Measurements from ENCODE around the gene RBM15.
A peak's percentile ranks its signal among the peaks of the same experiment; 100 is the strongest.

RBM15 gene

DNA sequence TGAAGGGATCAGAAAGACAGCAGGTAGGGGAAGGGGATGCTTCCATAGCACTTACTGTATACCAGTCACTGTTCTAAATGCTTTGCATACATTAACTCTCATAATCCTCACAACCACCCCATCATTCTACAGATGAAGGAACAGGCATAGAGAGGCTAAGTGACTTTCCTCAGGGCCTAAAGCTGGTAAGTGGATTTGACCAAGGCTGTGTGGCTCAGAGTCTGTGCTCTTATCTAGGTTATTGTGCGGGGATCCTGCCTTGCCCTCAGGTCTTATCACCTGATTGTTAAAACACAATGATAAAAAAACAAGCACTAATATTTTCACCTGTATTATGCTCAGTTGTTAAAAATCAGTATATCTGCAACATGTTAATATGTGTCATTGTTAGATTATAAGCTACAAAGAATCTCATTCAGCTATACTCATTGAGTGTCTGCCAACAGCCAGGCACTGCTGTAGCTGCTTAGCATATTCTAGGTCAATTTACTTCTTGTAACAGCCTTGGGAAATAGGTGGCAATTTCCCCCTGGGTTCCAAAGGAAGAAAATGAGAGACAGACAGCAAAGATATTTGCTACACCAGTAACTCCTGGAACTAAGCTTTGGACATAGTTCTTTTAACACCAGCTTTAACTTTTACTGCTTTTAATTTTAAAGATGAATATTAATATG is 38.6 kb upstream of the RBM15 start:
- no peak for DNase-seq (ENCODE audit: low read depth)
- TF ChIP-seq, protein P1, sequence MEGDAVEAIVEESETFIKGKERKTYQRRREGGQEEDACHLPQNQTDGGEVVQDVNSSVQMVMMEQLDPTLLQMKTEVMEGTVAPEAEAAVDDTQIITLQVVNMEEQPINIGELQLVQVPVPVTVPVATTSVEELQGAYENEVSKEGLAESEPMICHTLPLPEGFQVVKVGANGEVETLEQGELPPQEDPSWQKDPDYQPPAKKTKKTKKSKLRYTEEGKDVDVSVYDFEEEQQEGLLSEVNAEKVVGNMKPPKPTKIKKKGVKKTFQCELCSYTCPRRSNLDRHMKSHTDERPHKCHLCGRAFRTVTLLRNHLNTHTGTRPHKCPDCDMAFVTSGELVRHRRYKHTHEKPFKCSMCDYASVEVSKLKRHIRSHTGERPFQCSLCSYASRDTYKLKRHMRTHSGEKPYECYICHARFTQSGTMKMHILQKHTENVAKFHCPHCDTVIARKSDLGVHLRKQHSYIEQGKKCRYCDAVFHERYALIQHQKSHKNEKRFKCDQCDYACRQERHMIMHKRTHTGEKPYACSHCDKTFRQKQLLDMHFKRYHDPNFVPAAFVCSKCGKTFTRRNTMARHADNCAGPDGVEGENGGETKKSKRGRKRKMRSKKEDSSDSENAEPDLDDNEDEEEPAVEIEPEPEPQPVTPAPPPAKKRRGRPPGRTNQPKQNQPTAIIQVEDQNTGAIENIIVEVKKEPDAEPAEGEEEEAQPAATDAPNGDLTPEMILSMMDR (IDR thresholded peaks at IDR 0.05; ENCODE audit: insufficient read depth, low read depth, low read length, missing control alignments) = no peak
- no peak overlapping the region for H3K4me3 ChIP-seq (ENCODE audit: low read length)

DNA sequence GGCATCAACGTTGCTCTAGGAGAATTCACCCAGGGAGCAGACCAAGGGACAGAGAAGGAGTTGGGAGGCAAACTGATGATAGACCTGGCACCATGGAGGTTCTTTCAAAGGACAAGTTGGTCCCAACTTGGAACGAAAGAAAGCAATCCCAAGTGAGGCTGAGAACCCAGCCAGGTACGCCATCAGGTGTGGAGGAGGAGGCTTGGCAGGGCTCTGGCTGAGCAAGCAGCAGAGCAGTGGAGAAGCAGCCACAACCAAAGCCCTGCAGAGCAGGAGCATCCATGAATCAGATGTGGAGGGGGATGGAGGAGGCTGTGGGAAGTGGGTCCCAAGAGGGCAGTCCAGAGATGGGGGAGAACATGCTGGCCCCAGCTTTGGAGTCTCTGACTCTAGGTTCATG is 36.3 kb upstream of the RBM15 start:
- TF ChIP-seq, protein P1 (IDR thresholded peaks at IDR 0.05; ENCODE audit: insufficient read depth, low read depth, low read length, missing control alignments) = no peak
- no peak overlapping the region for H3K4me3 ChIP-seq (ENCODE audit: low read length)
- DNase-seq (ENCODE audit: low read depth) = no peak

DNA sequence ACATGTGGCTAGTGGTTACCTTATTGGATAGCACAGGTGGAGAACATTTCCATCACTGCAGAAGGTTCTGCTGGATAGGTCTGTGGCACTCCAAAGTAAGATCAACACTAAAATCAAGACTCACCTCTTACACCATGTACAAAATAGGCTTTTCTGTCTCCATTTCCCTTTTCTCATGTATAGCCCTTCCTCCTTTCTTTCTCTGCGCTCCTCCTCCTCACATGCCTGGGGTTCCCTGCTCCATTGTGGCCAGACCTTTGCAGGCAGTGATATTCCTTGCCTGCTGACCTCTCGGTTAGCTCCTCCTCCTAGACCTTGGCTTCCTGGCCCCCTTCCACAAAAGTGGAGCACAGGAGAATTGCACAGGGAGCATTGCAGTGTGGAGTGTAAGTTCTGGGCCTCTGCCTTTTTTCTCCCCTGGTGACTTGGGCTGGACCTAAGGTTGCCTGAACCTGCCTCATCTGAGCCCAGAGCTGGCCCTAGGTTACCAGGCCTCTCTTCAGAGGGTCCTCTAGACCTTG is 33.2 kb upstream of the RBM15 start:
- TF ChIP-seq, protein P1 (IDR thresholded peaks at IDR 0.05; ENCODE audit: insufficient read depth, low read depth, low read length, missing control alignments) = no peak
- no peak overlapping the region for H3K4me3 ChIP-seq (ENCODE audit: low read length)
- DNase-seq (ENCODE audit: low read depth) = no peak

DNA sequence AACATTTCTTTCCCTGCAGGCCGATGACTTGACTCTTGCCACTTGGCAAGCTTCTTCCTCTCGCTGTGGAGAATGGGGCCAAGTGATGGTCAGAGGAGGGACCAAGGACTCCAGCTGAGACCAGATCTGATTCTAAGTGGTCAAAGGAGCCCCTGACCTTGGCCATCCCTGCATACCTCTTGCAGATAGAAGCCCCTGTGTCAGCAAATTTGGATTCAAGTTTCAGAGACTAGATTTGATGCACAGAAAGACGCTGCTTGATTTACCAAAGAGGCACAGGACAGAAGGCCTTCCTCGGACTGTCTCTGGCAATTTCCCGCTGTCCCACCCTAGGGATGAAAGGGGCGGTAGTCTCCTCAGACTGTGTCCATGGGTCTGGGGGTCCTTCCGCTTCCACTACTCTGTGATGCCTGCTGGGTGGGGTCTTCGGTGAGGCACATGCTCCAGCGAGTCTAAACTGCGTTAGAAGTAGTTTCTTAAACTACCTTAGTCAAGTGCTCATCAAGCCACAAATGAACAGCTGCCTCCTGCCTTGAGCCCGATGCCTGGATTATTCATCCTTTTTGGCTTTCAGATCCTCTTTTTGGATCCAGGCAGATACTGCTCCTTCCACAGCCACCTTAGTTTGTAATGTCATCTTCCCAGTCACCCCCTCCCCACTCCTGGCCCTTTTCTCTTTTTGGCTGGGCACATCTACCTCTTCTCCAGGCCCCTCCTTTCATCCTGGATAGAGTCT is 31.8 kb upstream of the RBM15 start:
- DNase-seq (ENCODE audit: low read depth) = no peak
- TF ChIP-seq, protein P1 (IDR thresholded peaks at IDR 0.05; ENCODE audit: insufficient read depth, low read depth, low read length, missing control alignments) = no peak
- H3K4me3 ChIP-seq (ENCODE audit: low read length) = no peak overlapping the region

DNA sequence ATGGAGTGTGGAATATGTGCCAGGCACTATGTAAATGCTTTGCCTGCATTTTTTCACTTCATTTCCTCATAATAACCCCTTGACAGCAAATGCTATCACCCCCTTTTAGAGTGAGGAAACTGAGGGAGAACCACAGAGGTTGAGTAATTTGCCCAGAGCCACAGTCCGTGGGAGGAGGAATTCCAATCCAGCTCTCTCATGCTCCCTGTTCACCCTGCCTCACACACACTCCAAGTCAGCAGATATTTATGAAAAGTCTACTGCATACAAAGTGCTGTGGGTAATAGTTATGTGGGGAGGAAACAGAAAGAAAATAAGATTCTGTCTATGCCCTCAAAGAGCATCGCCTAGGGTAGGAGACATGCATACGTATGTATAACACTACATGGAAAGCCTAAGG is 30.9 kb upstream of the RBM15 start:
- TF ChIP-seq, protein P1 (IDR thresholded peaks at IDR 0.05; ENCODE audit: insufficient read depth, low read depth, low read length, missing control alignments) = no peak
- DNase-seq (ENCODE audit: low read depth) = peak; percentile 73
- H3K4me3 ChIP-seq (ENCODE audit: low read length) = no peak overlapping the region

DNA sequence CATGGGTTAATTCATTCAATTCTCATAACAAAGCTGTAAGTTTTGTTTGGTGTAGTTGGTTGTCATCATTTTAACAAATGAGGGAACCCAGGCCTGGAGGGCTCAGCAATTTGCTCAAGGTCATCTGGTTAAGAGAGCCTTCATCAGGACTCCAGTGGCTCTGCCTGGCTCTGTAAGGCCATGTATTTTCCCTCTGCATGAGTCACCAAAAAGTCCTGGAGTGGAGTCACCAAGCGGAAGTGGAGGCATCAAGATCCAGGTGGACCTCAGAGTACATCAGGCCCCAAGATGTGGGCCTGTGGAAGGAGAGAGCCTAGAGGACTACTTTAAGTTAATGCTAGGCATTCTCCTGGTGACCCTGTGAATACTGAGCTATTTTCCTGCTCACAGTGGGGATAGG is 30.0 kb upstream of the RBM15 start:
- H3K4me3 ChIP-seq (ENCODE audit: low read length) = no peak overlapping the region
- peak; percentile 50 for DNase-seq (ENCODE audit: low read depth)
- TF ChIP-seq, protein P1 (IDR thresholded peaks at IDR 0.05; ENCODE audit: insufficient read depth, low read depth, low read length, missing control alignments) = no peak

Measured in epithelial cell of esophagus (primary cell).